ENCODE results near the gene TBC1D30.

- TF ChIP-seq, protein P1, sequence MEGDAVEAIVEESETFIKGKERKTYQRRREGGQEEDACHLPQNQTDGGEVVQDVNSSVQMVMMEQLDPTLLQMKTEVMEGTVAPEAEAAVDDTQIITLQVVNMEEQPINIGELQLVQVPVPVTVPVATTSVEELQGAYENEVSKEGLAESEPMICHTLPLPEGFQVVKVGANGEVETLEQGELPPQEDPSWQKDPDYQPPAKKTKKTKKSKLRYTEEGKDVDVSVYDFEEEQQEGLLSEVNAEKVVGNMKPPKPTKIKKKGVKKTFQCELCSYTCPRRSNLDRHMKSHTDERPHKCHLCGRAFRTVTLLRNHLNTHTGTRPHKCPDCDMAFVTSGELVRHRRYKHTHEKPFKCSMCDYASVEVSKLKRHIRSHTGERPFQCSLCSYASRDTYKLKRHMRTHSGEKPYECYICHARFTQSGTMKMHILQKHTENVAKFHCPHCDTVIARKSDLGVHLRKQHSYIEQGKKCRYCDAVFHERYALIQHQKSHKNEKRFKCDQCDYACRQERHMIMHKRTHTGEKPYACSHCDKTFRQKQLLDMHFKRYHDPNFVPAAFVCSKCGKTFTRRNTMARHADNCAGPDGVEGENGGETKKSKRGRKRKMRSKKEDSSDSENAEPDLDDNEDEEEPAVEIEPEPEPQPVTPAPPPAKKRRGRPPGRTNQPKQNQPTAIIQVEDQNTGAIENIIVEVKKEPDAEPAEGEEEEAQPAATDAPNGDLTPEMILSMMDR (conservative IDR thresholded peaks at IDR 0.05; ENCODE audit: low read depth, low read length) = no peak
- TF ChIP-seq EZH2 (IDR thresholded peaks at IDR 0.05; ENCODE audit: borderline replicate concordance, low read depth, low read length, poor library complexity, severe bottlenecking) = no peak
Measured at GRCh38 chr12:64893961-64894360, 69.5 kb downstream of the TBC1D30 start.
